Keratinocyte (primary cell): ENCODE results near the gene CCDC12. TPM values are rescaled to one million over a fixed set of nuclear protein-coding genes. Genes with fewer than 3 reads are reported as not detected.

Source experiments
- DNase-seq: peaks from one replicate; pipeline ENCODE4 v3.0.0-alpha.2; 2011; ENCODE audit warnings: low read depth, missing footprints, low spot score
- FAIRE-seq: peaks from 2 replicates; lab custom pipeline; 2011; peaks lifted over from hg19 to GRCh38; lab: Jason Lieb, UNC
- H2AFZ ChIP-seq: 2 replicates; pipeline ENCODE4 v1.6.0; 2012; ENCODE audit warnings: low read length, control low read depth, inconsistent platforms; ENCODE audit not compliant: control insufficient read depth
- H3K27ac ChIP-seq: 2 replicates; pipeline ENCODE4 v1.5.1; 2011; ENCODE audit warnings: low read length; ENCODE audit not compliant: control insufficient read depth, insufficient read depth
- H3K27me3 ChIP-seq: 3 replicates; pipeline ENCODE4 v1.6.0; 2011; ENCODE audit warnings: low read length; ENCODE audit not compliant: control insufficient read depth, insufficient read depth; ENCODE audit errors: extremely low read depth
- H3K36me3 ChIP-seq, 2 experiments: 2 replicates in 1 of 2; 3 replicates in 1 of 2; pipeline ENCODE4 v1.5.1; 2011; ENCODE audit warnings: low read length in 2 of 2, mild to moderate bottlenecking in 1 of 2; ENCODE audit not compliant: control insufficient read depth in 2 of 2, insufficient read depth in 2 of 2; ENCODE audit errors: extremely low read depth in 1 of 2
- H3K4me1 ChIP-seq: 3 replicates; pipeline ENCODE4 v1.5.1; 2011; ENCODE audit warnings: low read length; ENCODE audit not compliant: control insufficient read depth, insufficient read depth; ENCODE audit errors: extremely low read depth
- H3K4me2 ChIP-seq: 3 replicates; pipeline ENCODE4 v1.6.0; 2011; ENCODE audit warnings: low read depth, low read length; ENCODE audit not compliant: control insufficient read depth, insufficient read depth; ENCODE audit errors: extremely low read depth
- H3K4me3 ChIP-seq, 3 experiments: fragments of 200-600 bp in 1 of 3; sonication (generic) in 1 of 3; 2 replicates in 2 of 3; 3 replicates in 1 of 3; pipeline ENCODE4 v1.5.1; 2011 to 2016; ENCODE audit warnings: low read length in 3 of 3, mild to moderate bottlenecking in 3 of 3, control low read depth in 2 of 3, inconsistent platforms in 1 of 3, low read depth in 1 of 3, mixed read lengths in 1 of 3, mixed run types in 1 of 3, moderate library complexity in 1 of 3; ENCODE audit not compliant: control insufficient read depth in 2 of 3, insufficient read depth in 2 of 3; ENCODE audit errors: extremely low read depth in 1 of 3
- H3K79me2 ChIP-seq: 2 replicates; pipeline ENCODE4 v1.6.0; 2012; ENCODE audit warnings: low read length; ENCODE audit not compliant: control insufficient read depth, insufficient read depth
- H3K9ac ChIP-seq: 3 replicates; pipeline ENCODE4 v1.6.0; 2011; ENCODE audit warnings: low read length; ENCODE audit not compliant: control insufficient read depth, insufficient read depth; ENCODE audit errors: extremely low read depth
- H3K9me1 ChIP-seq: 3 replicates; pipeline ENCODE4 v1.6.0; 2011; ENCODE audit warnings: low read length; ENCODE audit not compliant: control insufficient read depth, insufficient read depth; ENCODE audit errors: extremely low read depth
- H3K9me3 ChIP-seq: 2 replicates; pipeline ENCODE4 v1.5.1; 2012; ENCODE audit warnings: low read depth, low read length; ENCODE audit not compliant: control insufficient read depth
- H4K20me1 ChIP-seq: 3 replicates; pipeline ENCODE4 v1.6.0; 2011; ENCODE audit warnings: low read length; ENCODE audit not compliant: control insufficient read depth, insufficient read depth; ENCODE audit errors: extremely low read depth
- EZH2 ChIP-seq: IDR thresholded peaks from one replicate; pipeline ENCODE4 v1.6.1; 2012; ENCODE audit warnings: inconsistent platforms, mild to moderate bottlenecking, low read length, moderate library complexity
- dilution Hi-C: fragments of 300-500 bp; cut with MboI; formaldehyde crosslinking; loops from one replicate; pipeline ENCODE4 v1.7.0; 2020; ENCODE audit warnings: low sequenced_read_pairs; ENCODE audit not compliant: extremely low pct_ligation_motif_present
- polyA plus RNA-seq, 5 experiments: library from polyadenylated mRNA; depleted of rRNA in 3 of 5; stranded (reverse) in 3 of 5; stranded (forward) in 1 of 5; unstranded in 1 of 5; fragments of >200 nt; gene quantifications; 1 replicate in 1 of 5; 2 replicates in 3 of 5; 3 replicates in 1 of 5; pipeline versions ENCODE4 v1.2.1 to v1.2.3, GENCODE V29; 2011 to 2012; ENCODE audit warnings: missing spikeins in 2 of 5, low read depth in 1 of 5, low replicate concordance in 1 of 5
- TF ChIP-seq, protein P1 (sequence below), 3 experiments: IDR thresholded peaks in 1 of 3; conservative IDR thresholded peaks in 1 of 3; optimal IDR thresholded peaks in 1 of 3; 2 replicates in 2 of 3; 3 replicates in 1 of 3; pipeline versions ENCODE3 to v1.5.1; 2011; ENCODE audit warnings: low read length in 3 of 3, mild to moderate bottlenecking in 3 of 3, moderate library complexity in 2 of 3, control low read depth in 1 of 3, inconsistent platforms in 1 of 3; ENCODE audit not compliant: insufficient read depth in 2 of 3; ENCODE audit errors: extremely low read depth in 1 of 3

CCDC12 gene
- polyA plus RNA-seq, 1 donor (not counting 4 experiments of a cell fraction or from before 2014, with no cell fraction given) = 27.5 TPM

DNA sequence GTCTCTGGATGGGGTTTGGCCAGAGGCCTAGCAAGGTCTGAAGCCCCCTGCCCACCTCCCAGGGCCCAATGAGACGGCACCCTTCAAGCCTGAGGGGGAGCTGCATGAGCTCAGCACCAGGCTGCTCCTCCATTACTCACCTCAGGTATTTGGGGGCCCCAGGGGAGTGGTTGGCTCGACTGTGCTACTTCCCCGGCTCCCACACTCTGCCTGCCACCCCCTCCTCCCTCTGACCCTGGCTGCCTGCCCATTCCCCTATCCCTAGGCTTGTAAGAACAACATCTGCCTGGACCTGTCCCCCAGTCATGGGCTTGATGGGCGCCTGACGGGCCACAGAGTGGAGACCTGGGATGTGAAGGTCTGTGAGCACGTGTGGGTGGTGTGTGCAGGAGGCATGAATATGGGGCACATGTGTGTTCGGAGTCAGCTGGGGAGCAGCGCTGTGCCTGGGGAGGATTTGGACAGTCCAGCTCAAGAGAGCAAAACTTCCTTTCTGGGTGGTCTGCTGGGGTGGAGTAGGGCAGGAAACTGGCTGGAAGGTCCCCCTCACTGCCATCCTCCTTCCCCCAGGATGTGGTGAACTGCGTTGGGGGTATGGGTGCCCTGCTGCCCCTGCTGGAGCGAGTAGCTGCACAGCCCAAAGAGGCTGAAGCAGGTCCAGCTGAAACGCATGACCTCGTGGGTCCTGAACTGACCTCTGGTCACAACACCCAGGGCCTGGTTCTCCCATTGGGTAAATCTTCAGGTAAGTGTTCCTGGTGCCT is 20.3 kb upstream of the CCDC12 start:
- Histone ChIP-seq H2AFZ (no peak overlapping the region), H3K4me2 (peak overlapping the region; percentile 12), H3K36me3 (peaks cover 35 to 51% of the 10 kb centered on the region in 2 experiments), H4K20me1 (peaks cover 3% of the 10 kb centered on the region), H3K4me3 (no peak overlapping the region), H3K9me3 (no peaks in the 10 kb centered on the region), H3K9me1 (no peaks in the 10 kb centered on the region), H3K9ac (no peak overlapping the region), H3K79me2 (no peaks in the 10 kb centered on the region), H3K27me3 (no peaks in the 10 kb centered on the region), H3K4me1 (peaks cover 15% of the 10 kb centered on the region), H3K27ac (no peak overlapping the region)
- no peak for DNase-seq
- FAIRE-seq = no peak
- TF ChIP-seq, protein P1, sequence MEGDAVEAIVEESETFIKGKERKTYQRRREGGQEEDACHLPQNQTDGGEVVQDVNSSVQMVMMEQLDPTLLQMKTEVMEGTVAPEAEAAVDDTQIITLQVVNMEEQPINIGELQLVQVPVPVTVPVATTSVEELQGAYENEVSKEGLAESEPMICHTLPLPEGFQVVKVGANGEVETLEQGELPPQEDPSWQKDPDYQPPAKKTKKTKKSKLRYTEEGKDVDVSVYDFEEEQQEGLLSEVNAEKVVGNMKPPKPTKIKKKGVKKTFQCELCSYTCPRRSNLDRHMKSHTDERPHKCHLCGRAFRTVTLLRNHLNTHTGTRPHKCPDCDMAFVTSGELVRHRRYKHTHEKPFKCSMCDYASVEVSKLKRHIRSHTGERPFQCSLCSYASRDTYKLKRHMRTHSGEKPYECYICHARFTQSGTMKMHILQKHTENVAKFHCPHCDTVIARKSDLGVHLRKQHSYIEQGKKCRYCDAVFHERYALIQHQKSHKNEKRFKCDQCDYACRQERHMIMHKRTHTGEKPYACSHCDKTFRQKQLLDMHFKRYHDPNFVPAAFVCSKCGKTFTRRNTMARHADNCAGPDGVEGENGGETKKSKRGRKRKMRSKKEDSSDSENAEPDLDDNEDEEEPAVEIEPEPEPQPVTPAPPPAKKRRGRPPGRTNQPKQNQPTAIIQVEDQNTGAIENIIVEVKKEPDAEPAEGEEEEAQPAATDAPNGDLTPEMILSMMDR (optimal IDR thresholded peaks at IDR 0.05 in 1 of 3, IDR thresholded peaks at IDR 0.05 in 1 of 3, conservative IDR thresholded peaks at IDR 0.05 in 1 of 3; ENCODE audit: extremely low read depth in 1 of 3, insufficient read depth in 2 of 3, low read length in 3 of 3) = no peak
- no peak for TF ChIP-seq EZH2
- dilution Hi-C loops = no loop called here

DNA sequence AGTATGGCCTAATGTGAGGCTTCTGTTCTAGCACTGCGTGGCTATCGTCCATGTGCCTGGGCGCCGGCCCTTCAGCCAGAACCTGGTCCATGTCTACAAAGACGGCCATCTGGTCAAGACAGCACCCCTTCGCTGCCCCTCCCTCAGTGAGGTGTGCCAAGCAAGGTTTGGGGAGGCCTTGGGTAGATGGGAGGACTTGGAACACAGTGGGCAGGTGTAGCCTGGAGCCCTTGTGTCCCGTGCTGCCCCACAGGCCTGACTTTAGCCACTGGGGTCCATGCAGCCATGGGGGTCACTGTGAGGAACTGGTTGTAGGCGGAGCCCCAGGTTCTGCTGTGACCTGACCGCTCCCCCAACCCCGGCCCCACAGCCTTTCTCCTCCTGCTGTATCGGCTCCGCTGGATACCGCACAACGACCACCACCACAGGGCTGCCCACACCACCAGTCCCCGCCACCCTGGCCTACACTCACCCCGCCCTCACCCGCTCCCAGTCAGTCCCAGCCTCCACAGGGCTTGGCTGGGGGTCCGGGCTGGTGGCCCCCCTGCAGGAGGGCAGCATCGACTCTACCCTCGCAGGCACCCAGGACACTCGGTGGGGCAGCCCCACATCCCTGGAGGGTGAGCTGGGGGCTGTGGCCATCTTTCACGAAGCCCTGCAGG is 19.5 kb upstream of the CCDC12 start:
- no peaks in the 10 kb centered on the region for H3K27me3 ChIP-seq
- peaks cover 15% of the 10 kb centered on the region for H3K4me1 ChIP-seq
- FAIRE-seq (no peak), DNase-seq (no peak)
- H3K36me3 ChIP-seq = peaks cover 30 to 52% of the 10 kb centered on the region in 2 experiments
- H3K4me2 ChIP-seq = no peak overlapping the region
- peaks cover 3% of the 10 kb centered on the region for H4K20me1 ChIP-seq
- no peaks in the 10 kb centered on the region for H3K79me2 ChIP-seq
- H2AFZ ChIP-seq = no peak overlapping the region
- H3K9me1 ChIP-seq = no peaks in the 10 kb centered on the region
- no peak overlapping the region for H3K4me3 ChIP-seq
- H3K9me3 ChIP-seq = no peaks in the 10 kb centered on the region
- no peak overlapping the region for H3K27ac ChIP-seq
- H3K9ac ChIP-seq = no peak overlapping the region
- no peak for TF ChIP-seq EZH2
- TF ChIP-seq, protein P1 (optimal IDR thresholded peaks at IDR 0.05 in 1 of 3, IDR thresholded peaks at IDR 0.05 in 1 of 3, conservative IDR thresholded peaks at IDR 0.05 in 1 of 3; ENCODE audit: extremely low read depth in 1 of 3, insufficient read depth in 2 of 3, low read length in 3 of 3) = no peak
- dilution Hi-C loops = no loop called here
